ENCODE results near the gene THEMIS.
"Not testable (repeated sequence)": the region's sequence is repeated elsewhere in the genome, so short reads cannot be mapped to it uniquely, and the experiment has no call there.

DNA sequence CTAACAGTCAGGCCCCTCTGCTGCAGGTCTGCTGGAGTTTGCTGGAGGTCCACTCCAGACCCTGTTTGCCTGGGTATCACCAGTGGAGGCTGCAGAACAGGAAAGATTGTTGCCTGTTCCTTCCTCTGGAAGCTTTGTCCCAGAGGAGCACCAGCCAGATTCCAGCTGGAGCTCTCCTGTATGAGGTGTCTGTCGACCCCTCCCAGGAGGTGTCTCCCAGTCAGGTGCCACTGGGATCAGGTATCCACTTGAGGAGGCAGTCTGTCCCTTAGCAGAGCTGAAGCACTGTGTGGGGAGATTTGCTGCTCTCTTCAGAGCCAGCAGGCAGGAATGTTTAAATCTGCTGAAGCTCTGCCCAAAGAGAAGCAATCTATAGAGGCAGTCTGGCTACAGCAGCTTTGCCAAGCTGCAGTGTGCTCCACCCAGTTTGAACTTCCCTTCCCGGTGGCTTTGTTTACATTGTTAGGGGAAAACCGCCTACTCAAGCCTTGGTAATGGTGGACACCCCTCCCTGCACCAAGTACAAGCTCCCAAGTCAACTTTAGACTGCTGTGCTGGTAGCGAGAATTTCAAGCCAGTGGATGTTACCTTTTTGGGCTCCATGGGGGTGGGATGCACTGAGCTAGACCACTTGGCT, 119.1 kb downstream of the THEMIS start:
- TF ChIP-seq CTCF (IDR thresholded peaks at IDR 0.05; ENCODE audit: poor library complexity); EZH2 (IDR thresholded peaks at IDR 0.05; ENCODE audit: borderline replicate concordance): not testable (repeated sequence)

All from hepatocyte (in vitro differentiated cells).